HCEC 1CT (cell line): ENCODE results near the gene YJEFN3.

Source experiments
- DNase-seq: peaks from one replicate; pipeline ENCODE4 v3.0.0-alpha.2; 2017

YJEFN3 gene

DNA sequence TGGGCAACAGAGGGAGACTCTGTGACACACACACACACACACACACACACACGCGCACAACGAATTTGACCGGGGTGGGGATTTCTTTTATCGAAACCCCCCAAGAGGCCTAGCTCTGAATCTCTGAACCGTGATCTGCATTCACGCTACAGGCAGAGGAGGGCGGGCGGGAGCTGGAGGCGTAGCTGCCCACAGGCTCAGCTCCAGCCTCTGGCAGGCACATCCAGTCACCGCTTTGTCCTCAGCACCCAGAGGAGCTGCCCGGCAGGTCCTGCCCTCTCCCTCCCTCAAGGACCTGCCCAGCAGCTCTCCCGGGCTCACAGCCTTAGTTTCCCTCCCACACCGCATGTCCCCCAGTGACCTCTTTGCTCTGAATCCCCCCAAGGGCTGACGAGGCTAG lies 29.3 kb downstream of the YJEFN3 start:
- DNase-seq, result no peak

DNA sequence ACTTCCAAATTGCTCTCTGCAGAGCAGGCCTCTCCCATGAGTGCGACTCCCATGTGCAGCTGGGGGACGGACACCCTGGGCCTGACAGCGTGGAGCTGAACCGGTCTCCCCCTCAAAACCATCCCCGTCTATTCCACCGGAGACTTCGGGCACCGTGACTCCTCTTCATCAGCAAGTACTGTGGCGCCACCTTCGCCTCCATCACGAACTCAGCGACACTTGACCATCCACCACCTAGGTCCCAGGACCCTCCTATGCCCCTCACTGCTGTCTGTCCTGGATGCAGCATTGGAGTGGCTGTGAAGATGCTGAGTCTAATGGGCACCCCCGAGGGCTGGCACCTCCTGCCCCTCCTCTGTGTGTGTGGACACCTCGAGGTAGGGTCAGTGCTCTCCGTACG lies 29.9 kb downstream of the YJEFN3 start:
- DNase-seq, result no peak

DNA sequence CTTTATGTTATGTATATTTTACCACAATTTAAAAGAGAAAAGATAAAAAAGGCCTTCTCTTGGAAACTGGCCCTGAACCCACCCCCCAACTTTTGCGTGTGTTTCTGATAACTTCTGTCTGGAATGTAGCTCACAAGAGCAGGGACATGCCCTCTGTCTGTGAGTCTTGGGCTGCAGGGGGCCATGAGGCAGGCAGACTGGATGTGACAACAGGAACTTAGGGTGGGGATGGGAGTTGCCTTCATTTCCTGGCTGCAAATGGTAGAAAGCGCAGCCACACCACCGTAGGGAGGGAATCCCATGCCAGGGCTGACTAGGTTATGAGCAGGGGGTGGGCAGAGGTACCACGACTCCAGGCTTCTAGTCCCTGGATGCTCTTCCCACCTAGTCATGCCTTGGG lies 31.2 kb downstream of the YJEFN3 start:
- DNase-seq, result no peak

DNA sequence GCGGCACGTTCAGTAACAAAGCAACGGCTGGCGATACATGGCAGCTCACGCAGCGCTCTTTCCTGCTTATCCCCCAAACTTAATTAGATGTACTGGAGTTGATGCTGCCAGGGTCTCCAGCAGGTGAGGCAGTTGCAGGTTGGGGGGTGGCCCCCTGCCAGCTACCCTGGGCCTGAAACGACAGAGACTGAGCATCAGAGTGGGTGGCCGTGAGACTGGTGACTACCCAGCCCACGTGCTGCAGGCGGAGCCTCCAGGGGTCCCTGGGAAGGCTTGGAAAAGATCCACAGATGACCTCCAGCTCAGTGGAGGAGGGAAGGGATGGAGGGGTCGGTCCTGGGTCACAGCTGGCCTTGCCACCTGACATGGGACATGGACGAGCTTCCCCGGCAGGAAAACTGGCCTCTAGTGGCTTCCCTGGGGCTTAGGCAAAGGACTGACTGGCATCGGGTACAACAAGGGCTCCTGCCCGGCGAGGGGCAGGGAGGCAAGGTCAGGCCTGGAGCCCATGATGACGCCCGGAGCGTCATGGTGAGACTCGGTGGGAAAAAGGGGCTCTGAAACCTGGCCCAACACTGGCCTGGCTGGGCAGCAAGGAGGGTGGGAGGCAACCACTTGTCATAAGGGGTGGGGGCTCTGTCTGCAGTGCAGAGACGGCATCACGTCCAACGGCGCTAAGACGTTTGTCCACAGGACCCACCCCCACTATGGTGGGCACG lies 33.4 kb downstream of the YJEFN3 start:
- DNase-seq, result no peak

DNA sequence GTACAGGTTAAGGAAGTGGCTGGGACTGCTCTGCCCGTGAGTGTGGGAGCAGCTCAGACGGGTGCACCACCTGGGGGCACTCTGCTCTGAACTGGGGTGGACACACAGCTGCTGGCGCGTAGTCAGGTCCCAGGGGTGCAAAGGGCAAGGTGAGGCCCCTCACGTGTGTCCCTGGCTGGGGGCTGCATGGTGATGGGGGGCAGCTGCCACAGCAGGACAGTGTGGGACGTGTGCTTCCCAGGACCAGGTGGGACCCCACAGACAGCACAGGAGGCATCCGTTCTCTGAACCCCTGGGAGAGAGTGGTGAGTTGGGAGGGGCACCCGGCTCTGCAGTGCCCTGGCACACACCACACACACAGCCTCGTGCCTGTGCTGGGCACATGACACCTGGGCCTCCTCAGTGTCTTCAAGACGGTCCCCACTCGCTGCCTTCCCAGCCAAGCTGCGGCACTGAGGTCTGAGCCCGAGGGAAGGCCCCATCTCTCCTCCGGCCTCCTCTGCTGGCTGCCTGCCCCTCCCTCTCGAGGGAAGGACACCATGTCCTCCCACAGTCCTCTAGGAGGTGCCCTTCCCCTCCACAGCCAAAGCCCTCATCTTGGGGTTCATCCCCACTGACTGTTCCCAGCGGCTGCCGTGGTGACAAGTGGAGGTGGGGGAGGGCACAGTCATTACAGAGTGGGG lies 34.1 kb downstream of the YJEFN3 start:
- DNase-seq, result no peak

DNA sequence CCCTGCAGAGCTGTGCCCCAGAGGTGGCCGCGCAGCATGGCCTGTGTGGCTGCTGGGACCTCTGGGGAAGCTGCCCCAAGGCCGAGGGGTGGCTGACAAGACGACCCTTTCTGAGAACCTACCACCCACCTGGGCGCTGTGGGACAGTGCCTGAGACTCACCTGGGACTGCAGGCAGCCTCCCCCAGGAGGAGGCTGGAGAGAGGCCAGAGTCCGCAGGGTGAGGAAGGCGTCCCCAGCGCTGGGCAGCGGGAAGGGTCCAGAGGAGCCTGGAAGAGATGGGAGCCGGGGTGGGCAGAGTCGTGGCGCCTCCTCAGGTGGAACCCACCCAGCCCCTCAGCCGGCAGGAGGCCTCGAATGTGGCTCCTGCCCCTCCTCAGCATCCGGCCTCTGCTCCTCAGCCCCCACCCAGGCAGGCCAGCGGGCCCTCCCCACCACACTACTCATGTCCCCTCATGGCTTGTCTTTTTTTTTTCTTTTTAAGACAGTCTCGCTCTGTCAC lies 34.7 kb downstream of the YJEFN3 start:
- no peak for DNase-seq

DNA sequence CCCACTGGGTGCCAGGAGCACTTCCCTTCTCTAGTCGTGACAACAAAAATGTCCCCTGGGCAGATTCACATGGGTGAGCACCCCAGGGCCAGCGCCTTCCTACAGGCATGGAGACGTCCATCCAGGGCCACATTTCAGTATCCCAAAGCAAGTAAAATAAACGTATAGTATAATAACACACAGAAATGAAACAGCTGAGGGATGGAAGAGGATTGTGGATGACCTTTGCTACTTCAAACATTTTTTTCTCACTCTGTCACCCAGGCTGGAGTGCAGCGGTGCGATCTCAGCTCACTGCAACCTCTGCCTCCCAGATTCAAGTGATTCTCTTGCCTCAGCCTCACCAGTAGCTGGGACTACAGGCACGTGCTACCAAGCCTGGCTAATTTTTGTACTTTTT lies 37.6 kb downstream of the YJEFN3 start:
- peak; percentile 37 for DNase-seq

DNA sequence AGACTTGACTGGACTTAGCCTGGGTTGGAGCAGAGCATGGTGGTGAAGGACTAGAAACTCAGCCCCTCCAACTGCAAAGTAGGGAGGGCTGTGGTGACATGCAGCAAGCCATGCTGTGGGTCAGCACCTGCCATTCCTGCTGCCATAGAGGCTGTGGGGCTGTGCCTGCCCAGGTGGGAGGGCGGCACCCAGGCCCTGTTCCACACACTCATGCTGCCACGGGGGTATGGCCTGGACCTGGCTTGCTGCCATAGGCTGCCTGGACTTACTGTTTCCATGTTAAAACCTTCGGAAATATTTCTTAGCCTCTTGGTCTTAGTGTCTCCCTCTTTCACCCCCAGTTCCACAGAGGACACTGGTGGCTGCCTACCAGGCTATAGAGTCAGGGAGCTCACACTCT lies 38.7 kb downstream of the YJEFN3 start:
- no peak for DNase-seq

DNA sequence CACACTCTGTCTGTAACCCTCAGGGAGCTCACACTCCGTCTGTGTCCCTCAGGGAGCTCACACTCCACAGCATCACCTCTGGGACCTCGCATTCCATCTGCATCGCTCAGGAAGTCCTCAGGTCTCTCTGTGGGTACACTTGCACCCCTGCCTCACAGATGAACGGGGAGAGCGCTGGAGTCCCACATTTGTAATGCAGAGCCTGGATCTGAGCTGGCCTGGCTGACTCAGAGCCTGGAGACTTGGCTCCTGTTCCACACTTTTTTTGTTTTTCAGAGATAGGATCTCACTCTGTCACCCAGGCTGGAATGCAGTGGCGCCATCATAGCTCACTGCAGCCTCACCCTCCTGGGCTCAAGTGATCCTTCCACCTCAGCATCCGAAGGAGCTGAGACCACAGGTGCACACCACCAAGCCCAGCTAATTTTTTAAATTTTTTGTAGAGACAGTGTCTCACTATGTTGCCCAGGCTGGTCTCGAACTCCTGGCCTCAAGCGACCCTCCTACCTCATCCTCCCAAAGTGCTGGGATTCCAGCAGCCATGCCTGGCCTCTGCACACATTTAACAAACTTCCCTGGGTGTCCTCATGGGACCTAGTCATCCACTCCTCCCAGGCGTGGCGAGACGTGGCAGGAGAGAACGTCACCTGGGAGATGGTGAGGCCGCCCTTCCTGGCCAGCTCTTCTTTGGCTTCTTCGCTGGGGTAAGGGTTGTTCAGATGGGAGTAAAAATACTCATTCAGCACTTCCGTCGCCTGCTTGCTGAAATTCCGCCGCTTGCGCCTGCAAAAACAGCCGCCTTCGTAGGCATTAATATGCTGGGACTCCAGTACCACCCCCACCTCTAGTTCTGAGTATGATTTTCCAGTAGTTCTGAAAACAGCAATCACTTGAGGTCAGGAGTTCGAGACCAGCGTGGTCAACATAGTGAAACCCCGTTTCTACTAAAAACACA lies 40.4 kb downstream of the YJEFN3 start:
- DNase-seq, result peak; percentile 64

DNA sequence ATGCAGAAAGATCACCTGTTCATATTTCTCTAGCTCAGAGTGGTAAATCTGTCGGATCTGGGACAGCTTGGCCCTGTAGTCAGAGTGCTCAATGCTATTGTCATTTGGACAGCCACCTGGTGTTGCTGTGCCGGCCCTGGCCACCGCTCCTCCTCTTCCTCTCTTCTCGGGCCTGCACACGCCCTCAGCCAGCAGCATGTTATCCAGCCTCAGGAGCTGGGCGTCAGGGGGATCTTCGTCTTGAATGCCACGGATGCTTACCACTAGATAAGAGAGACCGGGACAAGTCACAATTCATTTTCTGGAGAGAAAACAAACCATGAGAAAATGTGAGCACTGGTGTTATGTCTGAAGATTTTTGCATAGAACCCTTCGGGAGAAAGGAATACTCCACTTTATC lies 41.9 kb downstream of the YJEFN3 start:
- no peak for DNase-seq

DNA sequence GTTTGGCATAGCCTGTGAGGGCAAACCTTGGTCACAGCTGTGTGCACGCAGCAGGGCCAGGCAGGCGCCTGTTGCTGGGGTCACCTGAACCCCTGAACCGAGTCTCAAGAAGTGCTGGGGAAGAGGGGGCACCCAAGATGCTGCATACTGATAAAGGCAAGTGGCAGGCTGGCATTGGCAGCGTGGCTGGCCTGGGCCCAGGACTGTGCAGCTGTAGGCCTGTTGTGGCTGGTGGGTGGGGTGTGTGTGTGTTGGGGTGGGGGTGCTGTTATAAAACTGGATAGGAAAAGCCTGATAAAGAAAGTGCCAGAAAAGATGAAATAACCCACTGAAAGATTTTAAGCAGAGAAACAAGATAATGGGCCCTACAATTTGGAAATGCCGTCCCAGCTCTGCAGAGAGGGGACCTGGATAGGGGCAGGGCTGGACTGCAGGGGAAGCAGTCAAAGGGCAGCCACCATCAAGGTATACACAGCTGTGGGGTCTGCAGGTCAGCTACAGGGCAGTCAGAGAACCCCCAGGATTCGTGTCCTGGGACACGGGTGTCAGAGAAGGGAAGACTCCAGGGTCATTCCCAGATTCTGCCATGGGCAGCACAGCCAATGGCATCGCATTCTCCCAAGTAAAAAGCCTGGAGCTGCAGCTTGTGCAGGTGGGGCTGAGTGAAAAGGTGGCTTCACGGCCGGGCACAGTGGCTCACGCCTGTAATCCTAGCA lies 42.5 kb downstream of the YJEFN3 start:
- DNase-seq, result no peak

DNA sequence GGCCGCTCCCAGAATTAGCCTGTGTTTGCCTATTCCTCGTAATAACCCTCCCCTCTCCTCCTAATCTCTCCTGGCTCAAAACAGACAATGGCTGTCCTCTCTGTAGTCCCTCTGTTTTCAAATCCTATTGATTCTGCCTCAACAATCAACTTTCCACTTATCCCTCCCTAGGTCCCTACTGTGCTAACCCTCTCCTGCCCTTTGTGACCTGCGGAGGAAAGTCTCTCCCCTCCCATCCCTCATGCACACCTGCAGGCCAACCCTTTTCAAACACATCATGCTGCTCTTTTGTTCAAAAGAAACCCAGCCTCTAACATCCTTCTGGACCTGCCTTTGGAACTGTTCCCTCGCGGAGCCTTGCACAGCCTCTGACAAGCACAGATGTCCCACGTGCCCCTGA lies 46.7 kb downstream of the YJEFN3 start:
- DNase-seq, result no peak

DNA sequence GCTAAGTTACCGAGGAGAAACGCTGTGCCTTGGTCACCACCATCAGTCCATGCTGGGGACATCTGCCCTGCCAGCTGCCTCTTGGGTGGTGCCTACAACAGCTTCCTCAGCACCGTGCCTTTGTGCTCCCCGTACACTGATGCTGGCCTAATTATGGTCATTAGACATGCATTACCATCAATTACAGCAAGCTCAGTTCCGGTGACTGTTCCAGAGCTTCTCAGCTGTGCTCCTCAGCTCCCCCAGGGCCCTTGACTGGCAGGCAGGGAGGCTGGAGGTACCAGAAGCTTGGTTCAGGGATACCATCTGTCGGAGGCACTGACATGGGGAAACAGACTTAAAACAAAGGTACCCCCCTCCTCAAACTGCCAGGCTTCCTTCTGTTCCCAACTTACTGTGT lies 49.5 kb downstream of the YJEFN3 start:
- no peak for DNase-seq

DNA sequence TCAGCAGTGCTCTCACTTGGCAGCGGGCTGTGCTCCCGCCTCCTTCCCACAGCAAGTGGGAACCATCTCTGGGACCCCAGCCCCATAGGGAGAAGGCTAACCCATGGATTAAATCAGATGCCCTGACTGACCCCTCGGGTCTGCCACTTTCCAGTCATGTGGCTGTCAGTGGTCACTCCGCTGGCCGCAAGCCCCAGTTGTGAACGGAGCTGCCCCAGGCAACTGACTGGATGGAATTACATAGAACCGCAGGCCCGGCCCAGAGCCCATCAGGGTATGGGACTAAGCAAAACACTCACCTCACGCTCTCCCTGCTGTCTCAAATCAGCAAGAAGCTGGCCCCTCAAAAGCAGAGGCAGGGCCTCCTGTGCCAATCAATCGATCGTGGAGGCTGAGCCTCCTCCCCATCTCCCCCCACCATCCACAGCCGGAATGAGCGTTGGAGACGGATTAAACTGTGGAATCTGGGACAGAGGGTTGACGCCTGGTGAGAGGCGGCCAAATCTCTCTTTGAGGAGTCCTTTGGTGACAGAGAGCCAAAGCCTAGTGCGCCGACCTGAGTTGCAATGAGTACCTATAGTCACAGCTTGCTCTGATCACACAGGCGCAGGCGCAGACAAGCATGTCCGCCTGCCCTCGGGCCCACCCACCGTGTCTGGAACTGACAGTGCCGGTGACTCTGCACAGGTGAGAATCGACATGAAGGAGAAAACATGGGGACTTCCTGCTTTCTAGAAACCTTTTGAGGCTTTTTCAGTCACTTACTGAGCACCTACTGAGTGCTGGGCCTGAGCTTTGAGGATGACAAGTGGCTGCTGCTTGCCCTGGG lies 51.0 kb downstream of the YJEFN3 start:
- DNase-seq, result no peak

DNA sequence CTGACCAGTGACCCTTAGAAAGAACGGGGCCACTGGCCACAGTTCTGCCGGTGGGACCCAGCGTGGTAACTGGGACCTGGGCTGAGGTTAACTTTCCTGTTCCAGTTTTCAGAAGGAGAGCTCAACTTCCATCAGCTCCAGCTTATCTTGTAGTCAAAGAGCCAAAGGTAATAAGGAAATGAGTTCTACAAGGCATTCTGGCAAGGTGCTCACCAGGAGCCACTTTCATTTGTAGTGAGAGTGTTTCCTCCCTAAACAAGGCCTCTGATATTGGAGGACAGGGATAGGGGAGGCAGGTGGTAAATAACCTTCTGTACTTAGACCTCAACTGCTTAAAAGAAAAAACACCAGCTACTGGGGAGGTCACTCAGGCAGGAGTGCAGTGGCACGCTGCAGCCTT lies 51.7 kb downstream of the YJEFN3 start:
- no peak for DNase-seq

DNA sequence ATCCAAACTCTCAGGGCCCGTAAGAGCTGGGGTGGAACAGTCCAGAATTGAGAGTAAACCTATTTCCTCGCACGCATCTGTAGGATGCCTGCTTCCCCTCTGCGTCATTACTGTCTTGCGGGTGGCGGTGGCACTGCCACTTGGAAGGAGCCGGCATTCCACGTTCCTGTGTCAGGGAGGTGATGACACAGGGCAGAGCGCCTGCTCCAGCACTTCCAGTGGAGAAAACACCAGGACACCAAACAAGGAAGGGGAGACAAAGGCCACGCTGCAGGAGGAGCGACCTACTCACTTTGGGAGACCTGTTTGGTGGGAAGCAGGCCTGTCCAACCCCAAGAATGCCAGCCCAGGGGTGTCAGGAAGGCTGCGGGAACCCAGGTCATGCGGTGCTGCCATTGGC lies 52.7 kb downstream of the YJEFN3 start:
- DNase-seq, result no peak

DNA sequence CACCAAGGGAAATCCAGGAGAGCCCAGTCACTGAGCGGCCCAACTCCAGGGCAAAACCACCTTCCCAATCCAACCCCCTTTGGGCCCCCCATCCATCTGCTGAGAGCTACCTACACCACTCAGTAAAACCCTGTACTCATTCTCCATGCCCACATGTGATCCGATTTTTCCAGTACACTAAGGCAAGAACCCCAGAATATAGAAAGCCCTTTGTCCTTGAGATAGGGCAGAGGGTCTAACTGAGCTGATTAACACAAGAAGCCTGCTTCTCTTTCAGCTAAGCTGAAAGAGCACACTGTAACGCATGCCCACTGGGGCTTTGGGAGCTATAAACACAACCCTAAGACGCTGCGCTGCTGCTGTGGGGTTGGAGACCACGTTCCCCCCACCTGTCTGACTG lies 53.8 kb downstream of the YJEFN3 start:
- no peak for DNase-seq

DNA sequence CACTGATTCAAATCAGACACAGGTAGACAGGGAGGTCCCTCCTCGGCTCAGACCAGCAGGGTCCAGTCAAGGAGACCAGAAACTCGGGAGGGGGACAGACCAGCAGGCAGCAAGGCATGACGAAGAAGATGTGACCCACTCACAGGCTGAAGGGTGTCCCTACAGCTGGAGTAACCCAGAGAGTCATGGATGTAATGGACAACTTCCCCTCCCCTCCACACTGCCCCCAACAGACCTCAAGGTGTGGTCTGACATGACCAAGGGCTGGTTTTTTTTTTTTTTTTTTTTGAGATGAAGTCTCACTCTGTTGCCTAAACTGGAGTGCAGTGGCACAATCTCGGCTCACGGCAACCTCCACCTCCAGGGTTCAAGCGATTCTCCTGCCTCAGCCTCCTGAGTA lies 55.6 kb downstream of the YJEFN3 start:
- no peak for DNase-seq
